ENCODE measurements around the gene SLC35B2. TPM values are rescaled to one million over a fixed set of nuclear protein-coding genes. Genes with fewer than 3 reads are reported as not detected.

The SLC35B2 gene
- polyA plus RNA-seq, 1 experiment: 145 TPM

DNA sequence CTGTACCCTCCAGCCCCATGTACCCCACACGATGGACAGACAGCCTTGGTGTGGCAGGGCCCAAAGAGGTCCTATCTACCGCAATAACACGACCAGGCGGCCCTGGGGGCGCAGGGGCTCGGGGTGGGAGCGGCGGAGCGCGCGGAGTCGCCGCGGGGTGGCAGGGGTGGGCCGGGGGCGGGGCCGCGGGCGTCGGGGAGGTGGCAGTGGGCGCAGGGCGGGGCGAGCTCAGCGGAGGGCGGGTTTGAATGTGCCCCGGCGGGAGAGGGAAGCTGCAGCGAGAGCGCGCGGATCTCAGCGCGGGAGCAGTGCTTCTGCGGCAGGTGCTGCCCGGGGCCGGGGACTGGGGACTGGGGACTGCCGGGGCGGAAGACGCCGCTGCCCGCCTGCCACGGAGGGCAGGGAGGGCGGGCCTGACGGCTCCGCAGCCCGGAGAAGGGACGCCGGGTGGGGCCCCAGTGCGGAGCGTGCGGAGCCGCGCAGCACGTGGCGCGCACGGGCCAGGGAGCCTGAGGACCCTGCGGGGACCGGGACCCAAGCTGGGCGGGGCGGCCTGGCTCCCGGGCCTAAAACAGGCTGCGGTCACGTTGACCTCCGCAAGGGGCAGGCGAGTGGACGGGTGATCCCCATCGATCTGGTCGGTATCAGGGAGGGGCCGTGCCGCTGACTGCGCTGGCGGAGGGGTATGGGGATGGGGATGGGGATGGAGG, 33.9 kb downstream of the SLC35B2 start, which contains the start of gene SLC29A1:
TSS of gene SLC29A1 (plus strand) at position 277 of the 710 bp plus-strand sequence. CDS start 3,719 bp downstream, outside the sequence.
- no peak for DNase-seq (ENCODE audit: low read depth)
- TF ChIP-seq, protein P1, sequence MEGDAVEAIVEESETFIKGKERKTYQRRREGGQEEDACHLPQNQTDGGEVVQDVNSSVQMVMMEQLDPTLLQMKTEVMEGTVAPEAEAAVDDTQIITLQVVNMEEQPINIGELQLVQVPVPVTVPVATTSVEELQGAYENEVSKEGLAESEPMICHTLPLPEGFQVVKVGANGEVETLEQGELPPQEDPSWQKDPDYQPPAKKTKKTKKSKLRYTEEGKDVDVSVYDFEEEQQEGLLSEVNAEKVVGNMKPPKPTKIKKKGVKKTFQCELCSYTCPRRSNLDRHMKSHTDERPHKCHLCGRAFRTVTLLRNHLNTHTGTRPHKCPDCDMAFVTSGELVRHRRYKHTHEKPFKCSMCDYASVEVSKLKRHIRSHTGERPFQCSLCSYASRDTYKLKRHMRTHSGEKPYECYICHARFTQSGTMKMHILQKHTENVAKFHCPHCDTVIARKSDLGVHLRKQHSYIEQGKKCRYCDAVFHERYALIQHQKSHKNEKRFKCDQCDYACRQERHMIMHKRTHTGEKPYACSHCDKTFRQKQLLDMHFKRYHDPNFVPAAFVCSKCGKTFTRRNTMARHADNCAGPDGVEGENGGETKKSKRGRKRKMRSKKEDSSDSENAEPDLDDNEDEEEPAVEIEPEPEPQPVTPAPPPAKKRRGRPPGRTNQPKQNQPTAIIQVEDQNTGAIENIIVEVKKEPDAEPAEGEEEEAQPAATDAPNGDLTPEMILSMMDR (IDR thresholded peaks at IDR 0.05; ENCODE audit: insufficient read depth, low read depth, low read length): 0 out of 2 replicates have a peak, but pooled peaks have one; percentile 26
- Histone ChIP-seq H3K27me3 (ENCODE audit: control insufficient read depth, insufficient read depth, low read length) (no peaks in the 10 kb centered on the region), H3K4me3 (ENCODE audit: low read depth, low read length) (peak within 1 kb of the TSS; percentile 56), H3K36me3 (ENCODE audit: control insufficient read depth, insufficient read depth, low read length) (no peaks in the 10 kb centered on the region)
- ChIA-PET POLR2A (interaction anchor here (1.0 kb wide), 1 partner anchor 24 kb away, joined by 3 read pairs; no protein-coding TSS in a partner anchor), CTCF (interaction anchor here (1.0 to 6.8 kb wide), 6 partner anchors 12 to 86 kb away, joined by 3 to 89 read pairs (median 4); no protein-coding TSS in a partner anchor)

- peak overlapping the region; percentile 56 for H3K4me3 ChIP-seq (ENCODE audit: low read depth, low read length)
- no peaks in the 10 kb centered on the region for H3K36me3 ChIP-seq (ENCODE audit: control insufficient read depth, insufficient read depth, low read length)
- POLR2A ChIA-PET: no interaction called here
- DNase-seq (ENCODE audit: low read depth): no peak
- peaks cover 1% of the 10 kb centered on the region; the same call in 1 of the 2 replicates for H3K27me3 ChIP-seq (ENCODE audit: control insufficient read depth, insufficient read depth, low read length)
- TF ChIP-seq, protein P1 (IDR thresholded peaks at IDR 0.05; ENCODE audit: insufficient read depth, low read depth, low read length): no peak
- CTCF ChIA-PET: interaction anchor here (0.7 to 6.8 kb wide), 8 partner anchors 13 to 87 kb away, joined by 3 to 89 read pairs (median 4); no protein-coding TSS in a partner anchor
Measured at GRCh38 chr6:44222486-44223318, 34.6 kb downstream of the SLC35B2 start.

DNA sequence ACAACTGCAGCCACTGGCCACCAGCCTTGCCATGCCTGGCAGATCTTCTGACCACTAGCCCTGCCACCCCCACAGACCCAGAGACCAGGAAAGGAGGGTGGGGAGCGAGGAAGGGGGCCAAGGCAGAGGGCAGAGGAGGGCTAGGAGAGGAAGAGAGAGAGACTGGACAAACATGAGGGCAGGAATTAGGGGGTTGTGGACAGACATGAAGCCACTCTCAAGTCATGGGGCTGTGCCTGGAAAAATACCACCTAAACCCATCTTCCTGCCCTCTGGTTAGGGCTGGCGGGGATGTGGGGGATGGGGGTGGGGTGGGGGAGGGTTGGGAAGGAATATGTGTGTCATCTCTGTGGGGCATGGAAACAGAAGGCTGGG, 35.4 kb downstream of the SLC35B2 start:
- DNase-seq (ENCODE audit: low read depth): no peak
- ChIA-PET POLR2A (interaction anchor here (0.6 kb wide), 2 partner anchors 14 to 43 kb away, joined by 6 to 19 read pairs; no protein-coding TSS in a partner anchor), CTCF (interaction anchor here (0.7 to 6.8 kb wide), 12 partner anchors 9 to 87 kb away, joined by 3 to 89 read pairs (median 4); no protein-coding TSS in a partner anchor)
- H3K4me3 ChIP-seq (ENCODE audit: low read depth, low read length): no peak overlapping the region
- peaks cover 1% of the 10 kb centered on the region; the same call in 1 of the 2 replicates for H3K27me3 ChIP-seq (ENCODE audit: control insufficient read depth, insufficient read depth, low read length)
- H3K36me3 ChIP-seq (ENCODE audit: control insufficient read depth, insufficient read depth, low read length): no peaks in the 10 kb centered on the region
- TF ChIP-seq, protein P1 (IDR thresholded peaks at IDR 0.05; ENCODE audit: insufficient read depth, low read depth, low read length): no peak

DNA sequence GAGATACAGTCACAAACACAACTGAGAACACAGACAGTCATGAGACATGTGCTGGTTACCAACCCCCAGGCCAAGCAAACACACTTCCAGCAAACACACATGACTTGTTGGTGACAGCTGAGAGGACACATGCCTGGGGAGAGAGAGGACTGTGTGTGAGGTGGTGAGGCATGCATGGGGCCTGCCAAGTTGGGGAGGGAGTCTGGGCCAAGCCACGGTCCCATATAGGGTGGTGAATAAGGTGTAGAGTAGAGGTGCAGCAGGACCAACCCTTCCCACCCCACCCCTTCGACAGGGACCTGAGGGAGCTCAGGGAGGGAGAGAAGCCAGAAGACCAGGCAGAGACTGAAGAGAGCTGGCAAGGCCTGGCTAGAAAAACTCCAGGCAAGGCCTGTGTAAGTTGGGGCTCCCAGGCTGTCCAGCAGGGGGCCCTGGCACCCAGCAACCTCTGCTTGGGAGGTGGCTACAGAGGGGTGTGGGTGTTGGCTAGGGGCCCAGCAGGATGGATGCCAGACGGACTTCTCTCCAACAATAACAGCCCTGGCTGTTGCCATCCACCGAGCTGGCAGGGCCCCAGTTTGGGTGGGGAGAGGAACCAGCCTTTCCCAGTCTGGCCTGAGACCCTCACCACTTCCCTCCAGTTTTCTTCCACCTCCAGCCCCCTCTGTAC, 35.9 kb downstream of the SLC35B2 start:
- Histone ChIP-seq H3K27me3 (ENCODE audit: control insufficient read depth, insufficient read depth, low read length) (peaks cover 1% of the 10 kb centered on the region; the same call in 1 of the 2 replicates), H3K4me3 (ENCODE audit: low read depth, low read length) (no peak overlapping the region), H3K36me3 (ENCODE audit: control insufficient read depth, insufficient read depth, low read length) (no peaks in the 10 kb centered on the region)
- TF ChIP-seq, protein P1 (IDR thresholded peaks at IDR 0.05; ENCODE audit: insufficient read depth, low read depth, low read length): peak; percentile 91
- ChIA-PET POLR2A (interaction anchor here (0.6 kb wide), 2 partner anchors 15 to 43 kb away, joined by 6 to 19 read pairs; no protein-coding TSS in a partner anchor), CTCF (interaction anchor here (0.6 to 6.8 kb wide), 14 partner anchors 9 to 120 kb away, joined by 3 to 89 read pairs (median 4); no protein-coding TSS in a partner anchor)
- DNase-seq (ENCODE audit: low read depth): no peak
